HL-60 (cell line): ENCODE results near the gene OPHN1.

Source experiments
- CTCF ChIP-seq: IDR thresholded peaks from one replicate; pipeline ENCODE4 v1.5.1; 2011; ENCODE audit warnings: low read length, control low read depth, inconsistent platforms; ENCODE audit not compliant: insufficient read depth
- GABPA ChIP-seq: IDR thresholded peaks from 2 replicates; pipeline ENCODE4 v1.6.1; 2012; ENCODE audit warnings: low read depth
- POLR2AphosphoS5 ChIP-seq: IDR thresholded peaks from 2 replicates; pipeline ENCODE4 v1.6.1; 2012; ENCODE audit warnings: low read depth
- REST ChIP-seq: IDR thresholded peaks from 2 replicates; pipeline ENCODE4 v1.6.1; 2012; ENCODE audit warnings: low read depth; ENCODE audit not compliant: insufficient replicate concordance
- SPI1 ChIP-seq: IDR thresholded peaks from 2 replicates; pipeline ENCODE4 v1.6.1; 2012; ENCODE audit warnings: low read depth, mild to moderate bottlenecking, borderline replicate concordance

- TF ChIP-seq CTCF (peak; percentile 52), POLR2AphosphoS5 (no peak), SPI1 (no peak), REST (no peak), GABPA (no peak)
These were observed 414.8 kb downstream of the OPHN1 start for GRCh38 chrX:68018248-68019203.
